NT2/D1 (cell line): ENCODE data around the gene NUP153.

Experiments
- DNase-seq: peaks from one replicate; pipeline ENCODE4 v3.0.0-alpha.2; 2011; ENCODE audit warnings: low read depth, low spot score
- H3K27me3 ChIP-seq: 2 replicates; pipeline ENCODE4 v1.6.0; 2011; ENCODE audit warnings: mild to moderate bottlenecking; ENCODE audit not compliant: insufficient read length, insufficient read depth
- H3K36me3 ChIP-seq: 2 replicates; pipeline ENCODE4 v1.6.1; 2011; ENCODE audit warnings: mild to moderate bottlenecking, low read length, mixed read lengths; ENCODE audit not compliant: insufficient read depth, insufficient read length
- H3K4me1 ChIP-seq: 2 replicates; pipeline ENCODE4 v1.5.1; 2011; ENCODE audit not compliant: insufficient read depth, insufficient read length
- H3K4me3 ChIP-seq: 2 replicates; pipeline ENCODE4 v1.5.1; 2011; ENCODE audit warnings: low read depth; ENCODE audit not compliant: insufficient read length
- H3K9ac ChIP-seq: 2 replicates; pipeline ENCODE4 v1.6.0; 2011; ENCODE audit warnings: low read depth; ENCODE audit not compliant: insufficient read length
- H3K9me3 ChIP-seq: 2 replicates; pipeline ENCODE4 v1.5.1; 2011; ENCODE audit warnings: mild to moderate bottlenecking, low read length; ENCODE audit not compliant: insufficient read depth
- SUZ12 ChIP-seq: IDR thresholded peaks from 2 replicates; pipeline ENCODE4 v1.6.1; 2011; ENCODE audit not compliant: insufficient read length, insufficient read depth; ENCODE audit errors: extremely low read depth
- YY1 ChIP-seq: IDR thresholded peaks from 2 replicates; pipeline ENCODE4 v1.6.1; 2011; ENCODE audit not compliant: insufficient read length, insufficient read depth
- ZNF274 ChIP-seq: IDR thresholded peaks from 2 replicates; pipeline ENCODE4 v1.6.1; 2011; ENCODE audit warnings: mild to moderate bottlenecking, low read depth, low read length

NUP153 gene

DNA sequence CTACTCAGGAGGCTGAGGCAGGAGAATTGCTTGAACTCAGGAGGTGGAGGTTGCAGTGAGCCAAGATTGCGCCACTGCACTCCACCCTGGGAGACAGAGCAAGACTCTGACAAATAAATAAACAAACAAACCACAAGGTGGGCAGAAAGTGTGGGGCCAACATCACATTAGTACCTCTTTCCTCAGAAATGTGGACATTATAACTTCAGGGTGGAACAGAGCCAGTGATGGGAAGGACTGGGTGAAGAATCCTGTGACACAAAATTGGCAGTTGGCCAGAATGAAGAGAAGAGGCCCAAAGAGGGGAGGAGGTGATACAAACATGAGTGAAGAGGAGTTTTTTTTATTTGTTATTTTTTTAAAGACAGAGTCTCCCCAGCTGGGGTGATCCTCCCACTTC is 50.6 kb downstream of the NUP153 start:
- Histone ChIP-seq H3K4me1 (no peaks in the 10 kb centered on the region), H3K9me3 (no peaks in the 10 kb centered on the region), H3K27me3 (no peaks in the 10 kb centered on the region), H3K9ac (no peak overlapping the region), H3K4me3 (no peak overlapping the region), H3K36me3 (peaks cover 55% of the 10 kb centered on the region)
- TF ChIP-seq YY1 = no peak
- no peak for TF ChIP-seq ZNF274
- no peak for DNase-seq

DNA sequence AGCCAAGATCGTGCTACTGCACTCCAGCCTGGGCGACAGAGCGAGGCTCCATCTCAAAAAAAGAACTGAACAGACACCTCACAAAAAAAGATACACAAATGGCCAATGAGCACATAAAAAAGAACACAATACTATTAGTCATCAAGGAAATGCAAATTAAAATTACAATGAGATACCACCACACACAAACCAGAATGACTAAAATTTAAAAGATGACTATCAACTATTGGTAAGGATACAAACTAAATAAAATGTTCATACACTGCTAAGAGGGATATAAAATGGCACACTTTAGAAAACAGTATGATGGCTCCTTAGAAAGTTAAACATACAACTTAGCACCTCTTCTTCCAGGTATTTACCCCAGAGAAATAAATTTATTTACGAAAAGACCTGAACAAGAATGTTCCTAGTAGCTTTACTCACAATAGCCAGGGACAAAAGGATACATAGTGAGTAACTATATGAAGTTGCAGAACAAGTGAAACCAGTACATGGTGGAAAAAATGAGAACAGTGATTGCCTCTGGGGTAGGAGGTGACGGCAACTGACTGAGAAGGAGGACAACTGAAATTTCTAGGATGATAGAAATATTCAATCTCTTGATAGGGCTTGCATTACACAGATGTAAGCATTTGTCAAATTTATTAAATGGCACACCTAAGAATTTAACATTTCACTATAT is 53.4 kb downstream of the NUP153 start:
- TF ChIP-seq ZNF274 (no peak), YY1 (no peak), SUZ12 (no peak)
- no peak for DNase-seq
- Histone ChIP-seq H3K4me3 (no peak overlapping the region), H3K36me3 (peaks cover 59% of the 10 kb centered on the region), H3K9me3 (no peaks in the 10 kb centered on the region), H3K9ac (no peak overlapping the region), H3K4me1 (no peaks in the 10 kb centered on the region), H3K27me3 (no peaks in the 10 kb centered on the region)

DNA sequence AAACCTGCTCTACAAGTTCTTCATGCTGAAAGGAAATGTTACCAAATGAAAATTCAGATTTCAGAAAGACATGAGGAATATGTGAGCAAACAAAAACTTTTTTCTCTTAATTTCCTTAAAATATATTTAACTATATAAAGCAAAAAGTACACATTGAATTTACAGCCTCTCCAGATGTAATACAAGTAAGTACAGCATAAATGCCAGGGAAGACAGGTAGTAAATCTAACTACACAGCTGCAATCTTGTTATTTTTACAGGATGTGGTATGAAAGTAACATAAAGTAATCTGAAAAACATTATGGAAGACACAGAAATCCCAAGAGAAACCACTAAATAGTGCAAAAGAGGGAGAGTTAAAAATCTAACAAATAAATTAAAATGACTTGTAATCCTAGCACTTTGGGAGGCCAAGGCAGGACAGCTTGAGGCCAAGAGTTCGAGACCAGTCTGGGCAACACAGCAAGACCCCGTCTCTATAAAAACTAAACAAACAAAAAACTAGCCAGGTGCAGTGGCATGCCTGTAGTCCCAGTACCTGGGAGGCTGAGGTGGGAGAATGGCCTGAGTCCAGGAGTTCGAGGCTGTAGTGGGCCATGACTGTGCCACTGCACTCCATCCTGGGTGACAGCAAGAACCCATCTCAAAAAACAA is 55.9 kb downstream of the NUP153 start:
- Histone ChIP-seq H3K9ac (no peak overlapping the region), H3K36me3 (peaks cover 60% of the 10 kb centered on the region), H3K4me3 (no peak overlapping the region), H3K27me3 (no peaks in the 10 kb centered on the region), H3K4me1 (no peaks in the 10 kb centered on the region), H3K9me3 (no peaks in the 10 kb centered on the region)
- no peak for DNase-seq
- TF ChIP-seq SUZ12 (no peak), ZNF274 (no peak)

DNA sequence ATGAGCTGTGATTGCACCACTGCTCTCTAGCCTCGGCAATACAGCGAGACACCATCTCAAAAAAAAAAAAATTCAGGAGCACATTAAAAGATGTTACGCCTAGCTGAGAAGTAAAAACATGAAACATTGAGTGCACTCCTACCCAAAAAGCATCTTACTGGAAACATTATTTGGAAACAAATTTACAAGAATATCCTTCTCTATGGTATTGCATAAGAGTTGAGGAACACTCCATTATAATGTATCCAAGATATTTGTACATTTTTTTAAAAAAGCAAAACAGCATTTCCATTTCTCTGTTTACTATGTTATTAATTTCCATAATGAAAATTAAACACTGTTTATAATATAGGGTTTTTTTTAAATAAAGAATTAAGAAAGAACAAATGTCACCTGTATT is 58.0 kb downstream of the NUP153 start:
- Histone ChIP-seq H3K36me3 (peaks cover 71% of the 10 kb centered on the region), H3K27me3 (no peaks in the 10 kb centered on the region), H3K4me3 (no peak overlapping the region), H3K4me1 (no peaks in the 10 kb centered on the region), H3K9me3 (no peaks in the 10 kb centered on the region), H3K9ac (no peak overlapping the region)
- TF ChIP-seq ZNF274 (no peak), SUZ12 (no peak), YY1 (no peak)
- no peak for DNase-seq

DNA sequence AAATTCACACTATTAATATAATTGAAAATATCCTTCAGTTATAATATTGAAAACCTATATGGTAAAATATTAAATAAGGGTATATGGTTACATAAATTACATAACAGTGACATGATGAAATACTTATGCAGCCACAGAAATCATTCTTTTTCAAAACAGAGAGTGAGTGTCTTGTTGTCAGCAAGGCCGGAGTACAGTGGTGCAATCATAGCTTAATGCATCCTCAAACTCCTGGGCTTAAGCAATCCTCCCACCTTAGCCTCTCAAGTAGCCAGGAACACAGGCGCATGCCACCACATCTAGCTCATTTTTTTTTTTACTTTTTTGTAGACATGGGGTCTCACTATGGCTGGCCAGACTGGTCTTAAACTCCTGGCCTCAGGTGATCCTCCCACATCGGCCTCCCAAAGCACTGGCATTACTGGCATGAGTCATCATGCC is 66.2 kb downstream of the NUP153 start:
- DNase-seq = no peak
- H3K36me3 ChIP-seq = peaks cover 75% of the 10 kb centered on the region
- no peak for TF ChIP-seq YY1
- TF ChIP-seq ZNF274 = no peak
- TF ChIP-seq SUZ12 = no peak

DNA sequence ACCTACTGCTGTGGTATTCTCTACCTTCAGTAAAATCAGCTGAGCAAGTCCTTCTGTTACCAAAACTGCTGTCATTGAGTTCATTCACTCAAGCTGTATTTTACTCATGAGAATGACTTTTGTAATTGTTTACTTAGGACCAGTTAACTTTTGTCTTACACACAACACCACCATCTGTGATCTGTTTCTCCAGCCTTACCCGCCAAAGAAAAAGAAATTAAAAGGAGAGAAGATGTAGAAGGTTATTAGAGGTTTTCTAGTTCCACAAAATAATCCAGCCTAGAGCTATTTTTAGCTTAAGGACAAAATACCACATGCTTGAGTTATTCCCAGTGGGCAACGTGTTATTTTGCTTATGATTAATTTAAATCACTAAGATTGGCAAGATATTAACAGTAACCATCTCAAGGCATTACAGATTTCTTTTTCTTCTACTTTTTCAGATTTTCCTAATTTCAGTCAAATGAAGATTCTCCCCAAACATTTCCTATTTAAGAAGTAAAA is 68.5 kb downstream of the NUP153 start:
- H3K36me3 ChIP-seq = peaks cover 75% of the 10 kb centered on the region
- H3K27me3 ChIP-seq = no peaks in the 10 kb centered on the region
- H3K9me3 ChIP-seq = no peaks in the 10 kb centered on the region
- DNase-seq = no peak
- no peak overlapping the region for H3K9ac ChIP-seq
- H3K4me3 ChIP-seq = no peak overlapping the region
- H3K4me1 ChIP-seq = no peaks in the 10 kb centered on the region
- no peak for TF ChIP-seq SUZ12
- TF ChIP-seq ZNF274 = no peak
- TF ChIP-seq YY1 = no peak

More for the DNA sequence above, 66.2 kb downstream of the NUP153 start:
- H3K4me1 ChIP-seq = no peaks in the 10 kb centered on the region
- no peak overlapping the region for H3K4me3 ChIP-seq
- H3K27me3 ChIP-seq = no peaks in the 10 kb centered on the region
- no peaks in the 10 kb centered on the region for H3K9me3 ChIP-seq
- H3K9ac ChIP-seq = no peak overlapping the region

DNA sequence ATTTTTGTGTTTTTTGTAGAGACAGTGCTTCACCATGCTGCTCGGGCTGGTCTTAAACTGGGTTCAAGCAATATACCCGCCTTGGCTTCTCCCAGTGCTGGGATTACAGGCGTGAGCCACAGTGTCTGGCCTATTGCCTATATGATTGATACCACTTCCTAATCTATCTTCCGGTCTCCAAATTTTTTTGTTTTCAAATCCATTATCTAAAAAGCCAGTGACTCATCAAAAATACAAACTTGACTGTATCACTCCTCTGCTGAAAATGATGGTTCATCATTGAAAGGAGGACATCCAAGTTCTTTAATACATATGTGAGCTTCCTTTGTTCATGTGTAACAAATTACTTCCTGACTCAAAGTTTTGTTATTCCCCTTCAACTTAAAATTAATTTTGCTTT is 71.2 kb downstream of the NUP153 start:
- Histone ChIP-seq H3K4me3 (no peak overlapping the region), H3K27me3 (no peaks in the 10 kb centered on the region), H3K9ac (no peak overlapping the region), H3K36me3 (peaks cover 76% of the 10 kb centered on the region), H3K9me3 (no peaks in the 10 kb centered on the region), H3K4me1 (no peaks in the 10 kb centered on the region)
- DNase-seq = no peak
- TF ChIP-seq YY1 (no peak), SUZ12 (no peak), ZNF274 (no peak)
